GM21528 (cell line): ENCODE measurements around the gene ZNF687.

Experiments used
- ATAC-seq: cut with Tn5 transposase; IDR thresholded peaks from one replicate; pipeline ENCODE4 v1.9.1; 2021; ENCODE audit warnings: mild to moderate bottlenecking, moderate library complexity; ENCODE audit not compliant: unreplicated experiment, low FRiP score

ZNF687 gene

DNA sequence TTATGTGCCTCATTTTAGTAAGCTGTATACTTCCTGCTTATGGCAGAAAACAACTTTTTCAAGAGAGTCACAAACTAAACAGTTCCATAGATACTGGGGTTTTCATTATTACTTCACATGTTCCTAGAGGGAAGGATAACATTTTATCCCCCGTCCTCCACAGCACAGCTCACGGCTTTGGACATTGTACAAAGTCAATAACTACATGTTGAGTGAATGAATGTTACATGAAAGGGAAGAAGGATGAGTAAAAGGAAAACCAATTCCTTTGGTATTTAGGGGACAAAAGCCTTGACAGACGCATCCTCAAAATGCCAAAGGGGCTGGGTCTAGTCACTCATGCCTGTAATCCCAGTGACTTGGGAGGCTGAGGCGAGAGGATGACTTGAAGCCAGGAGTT is 30.3 kb downstream of the ZNF687 start:
- no peak for ATAC-seq

- no peak for ATAC-seq
Measured at GRCh38 chr1:151312826-151313225, 30.7 kb downstream of the ZNF687 start.

GRCh38 chr1:151313501-151313900 is 31.4 kb downstream of the ZNF687 start:
- no peak for ATAC-seq

DNA sequence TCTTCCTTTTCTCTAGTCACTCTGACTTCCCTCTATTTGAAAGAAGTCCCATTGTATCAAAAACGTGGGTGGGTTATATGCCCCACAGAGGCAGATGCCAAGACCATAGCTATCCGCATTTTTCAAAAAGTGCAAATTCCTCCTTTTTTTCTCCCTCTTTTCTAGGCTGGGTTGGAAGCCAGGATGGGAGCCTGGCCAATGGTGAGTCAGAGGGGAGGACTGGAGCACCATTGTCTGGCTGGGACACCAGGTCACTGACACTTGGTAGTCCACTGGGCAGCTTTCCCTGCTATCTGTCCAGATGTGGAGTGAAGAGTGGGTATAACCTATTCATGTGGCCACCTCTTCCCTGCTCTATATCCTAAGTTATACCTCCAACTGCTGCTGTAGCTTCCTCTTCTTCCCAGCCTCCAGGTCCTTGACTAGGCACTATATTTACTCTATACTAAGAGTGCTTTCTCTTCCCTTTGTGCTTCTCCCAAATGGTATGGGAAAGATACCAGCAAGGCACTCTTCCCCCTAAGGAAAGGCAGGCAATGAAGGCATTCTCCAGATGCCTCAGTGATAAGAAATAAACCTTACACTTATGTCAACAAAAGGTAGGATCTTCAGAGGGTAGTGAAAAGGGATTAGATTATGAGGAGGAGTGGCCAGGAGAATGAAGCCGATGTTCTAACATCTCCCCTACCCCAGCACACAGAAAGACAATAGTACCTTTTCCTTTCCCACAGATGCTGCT is 32.2 kb downstream of the ZNF687 start:
- no peak for ATAC-seq

- no peak for ATAC-seq
Measured at GRCh38 chr1:151315565-151316235, 33.6 kb downstream of the ZNF687 start.

- ATAC-seq, result no peak
Measured at GRCh38 chr1:151318975-151319374, 36.9 kb downstream of the ZNF687 start.

DNA sequence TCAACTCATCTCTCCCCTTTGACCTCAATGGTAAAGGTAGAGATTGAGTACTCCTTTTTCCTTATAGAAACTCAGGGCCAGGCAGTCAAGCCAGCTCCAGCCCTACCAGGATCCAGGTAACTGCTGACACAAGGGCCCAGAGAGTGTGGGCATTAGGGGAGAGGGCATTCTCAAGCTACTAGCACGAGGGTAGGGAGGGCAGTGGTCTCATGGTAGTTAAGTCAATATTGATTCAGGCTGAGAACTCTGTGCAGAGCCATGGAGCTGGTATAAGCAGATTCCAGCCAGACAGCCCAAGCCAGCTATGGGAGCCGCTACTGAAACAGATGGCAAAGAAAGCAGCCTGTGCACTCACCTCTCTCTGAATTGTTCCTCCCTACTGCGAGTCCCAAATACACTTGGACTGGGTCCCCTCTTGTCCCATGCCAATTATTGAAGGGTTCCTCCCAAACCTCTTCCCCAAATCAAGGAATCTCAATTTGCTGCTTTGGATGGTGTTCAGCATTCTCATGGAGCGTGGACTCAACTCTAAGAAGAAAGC is 42.4 kb downstream of the ZNF687 start:
- no peak for ATAC-seq

DNA sequence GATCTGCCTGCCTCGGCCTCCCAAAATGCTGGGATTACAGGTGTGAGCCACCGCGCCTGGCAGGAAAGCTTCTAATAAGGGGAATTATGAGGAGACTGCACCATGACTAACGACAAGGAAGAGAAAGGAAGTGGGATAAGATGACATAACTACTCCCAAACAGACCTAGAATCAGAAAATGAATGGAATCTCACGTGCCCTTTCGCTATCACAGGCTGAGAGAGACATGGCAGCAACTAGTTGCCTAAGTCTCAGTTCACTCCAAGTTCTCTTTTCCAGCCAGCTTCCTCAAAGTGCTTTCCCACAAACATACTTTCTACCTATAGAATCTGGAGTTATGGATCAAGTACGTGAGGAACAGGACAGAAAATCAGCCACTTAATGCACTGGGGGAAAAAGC is 43.1 kb downstream of the ZNF687 start:
- no peak for ATAC-seq

- ATAC-seq, result no peak
Measured at GRCh38 chr1:151325646-151326429, 43.7 kb downstream of the ZNF687 start.

DNA sequence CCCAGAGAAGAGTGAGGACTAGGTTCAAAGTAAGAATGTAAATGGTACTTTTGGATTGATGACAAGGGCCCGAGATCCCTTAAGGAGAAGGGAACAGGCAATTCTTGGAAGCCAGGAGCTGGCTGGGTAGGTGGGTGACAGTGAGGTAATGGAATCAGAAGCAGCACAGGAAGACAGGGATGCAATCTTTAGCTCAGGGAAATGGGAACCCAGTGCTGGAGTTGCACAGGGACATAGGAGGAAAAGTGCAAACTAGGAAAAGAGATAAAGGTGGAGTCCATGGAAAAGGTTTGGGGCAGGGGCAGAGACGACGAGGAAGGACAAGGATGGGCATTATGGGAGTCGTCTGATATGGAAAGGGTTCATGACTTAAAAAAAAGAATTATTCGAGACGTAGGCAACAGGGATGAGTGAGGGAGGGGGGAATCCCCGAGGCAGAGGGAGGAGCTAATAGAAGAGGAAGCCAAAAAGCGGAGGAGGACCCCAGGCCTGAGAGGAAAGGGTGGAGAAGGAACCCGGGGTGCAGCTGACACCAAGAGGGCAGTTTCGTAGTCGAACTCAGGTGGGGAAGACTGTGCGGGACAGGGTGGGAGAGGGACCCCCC is 44.6 kb downstream of the ZNF687 start:
- peak; percentile 39 for ATAC-seq

GRCh38 chr1:151327223-151327902 is 45.3 kb downstream of the ZNF687 start, which contains the start of gene PI4KB:
Gene PI4KB (minus strand): TSS chr1:151327416. CDS start chr1:151316481, 10,935 bp downstream.
- peak; percentile 76 for ATAC-seq

GRCh38 chr1:151327903-151328674 is 46.0 kb downstream of the ZNF687 start:
- peak; percentile 14 for ATAC-seq

GRCh38 chr1:151334822-151335221 is 52.7 kb downstream of the ZNF687 start:
- ATAC-seq, result no peak

GRCh38 chr1:151336556-151336955 is 54.5 kb downstream of the ZNF687 start:
- ATAC-seq, result no peak

DNA sequence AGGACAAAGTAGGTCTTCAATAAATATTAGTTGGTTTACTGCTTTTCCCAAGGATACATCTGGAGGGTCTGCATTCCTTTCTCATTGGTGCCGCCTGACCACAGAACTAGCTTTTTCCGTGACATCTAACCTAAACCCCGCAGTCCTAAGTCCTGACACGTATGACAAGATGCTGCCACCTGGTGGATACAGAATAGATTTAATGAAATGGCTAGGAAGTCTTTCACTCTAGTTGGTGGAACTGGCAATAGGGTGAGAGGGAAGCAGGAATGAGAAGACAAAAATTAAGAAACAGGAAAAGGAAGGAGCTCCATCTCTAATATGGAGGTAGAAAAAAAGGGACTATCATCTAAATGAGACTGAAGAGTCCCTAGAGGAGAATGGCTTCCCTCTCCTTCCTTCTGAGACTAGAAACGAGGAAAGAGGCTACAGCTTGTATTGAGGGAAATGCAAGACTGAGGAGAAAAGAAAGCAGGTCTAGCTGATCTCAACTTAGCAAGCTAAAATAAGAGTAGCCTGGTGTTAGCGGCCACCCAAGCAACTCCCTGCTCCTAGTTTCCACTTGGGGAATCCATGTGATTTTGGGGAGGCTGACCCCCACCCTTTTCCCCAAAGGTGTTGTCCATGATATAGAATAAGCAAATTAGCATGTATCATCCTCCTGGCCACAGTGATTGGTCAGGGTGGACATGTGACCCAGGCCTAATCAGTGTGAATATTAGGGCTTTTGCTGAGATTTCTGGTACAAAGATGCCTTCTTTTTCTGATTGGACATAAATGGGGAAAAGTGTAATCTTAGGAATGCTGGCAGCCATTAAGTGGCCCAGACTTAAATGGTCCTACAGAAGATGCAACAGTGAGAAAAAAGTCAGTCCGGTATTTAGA is 59.0 kb downstream of the ZNF687 start:
- ATAC-seq, result no peak
